ENCODE measurements around the gene CEP170. TPM values are rescaled to one million over a fixed set of nuclear protein-coding genes. Genes with fewer than 3 reads are reported as not detected.
A peak's percentile ranks its signal among the peaks of the same experiment; 100 is the strongest.
"Not testable (repeated sequence)": the region's sequence is repeated elsewhere in the genome, so short reads cannot be mapped to it uniquely, and the experiment has no call there.

The CEP170 gene
- total RNA-seq, 4 donors from 2014 or later: 10.6 to 37.5 (median 16.6) TPM

GRCh38 chr1:243114059-243114713 is 140.9 kb downstream of the CEP170 start:
- not testable (repeated sequence) for H3K4me1 ChIP-seq; H3K27ac ChIP-seq; DNase-seq (ENCODE audit: low spot score in 2 of 2); H3K9me3 ChIP-seq; H3K4me3 ChIP-seq; H3K36me3 ChIP-seq; H3K27me3 ChIP-seq
- 12% methylated on average over 8 of the region's 8 CpGs for WGBS

- not testable (repeated sequence) for H3K4me1 ChIP-seq; H3K9me3 ChIP-seq; H3K36me3 ChIP-seq; H3K27ac ChIP-seq; H3K4me3 ChIP-seq; H3K27me3 ChIP-seq; DNase-seq (ENCODE audit: low spot score in 2 of 2)
- 94% methylated on average over 12 of the region's 12 CpGs for WGBS
These were observed 147.9 kb downstream of the CEP170 start for GRCh38 chr1:243107171-243107570.

DNA sequence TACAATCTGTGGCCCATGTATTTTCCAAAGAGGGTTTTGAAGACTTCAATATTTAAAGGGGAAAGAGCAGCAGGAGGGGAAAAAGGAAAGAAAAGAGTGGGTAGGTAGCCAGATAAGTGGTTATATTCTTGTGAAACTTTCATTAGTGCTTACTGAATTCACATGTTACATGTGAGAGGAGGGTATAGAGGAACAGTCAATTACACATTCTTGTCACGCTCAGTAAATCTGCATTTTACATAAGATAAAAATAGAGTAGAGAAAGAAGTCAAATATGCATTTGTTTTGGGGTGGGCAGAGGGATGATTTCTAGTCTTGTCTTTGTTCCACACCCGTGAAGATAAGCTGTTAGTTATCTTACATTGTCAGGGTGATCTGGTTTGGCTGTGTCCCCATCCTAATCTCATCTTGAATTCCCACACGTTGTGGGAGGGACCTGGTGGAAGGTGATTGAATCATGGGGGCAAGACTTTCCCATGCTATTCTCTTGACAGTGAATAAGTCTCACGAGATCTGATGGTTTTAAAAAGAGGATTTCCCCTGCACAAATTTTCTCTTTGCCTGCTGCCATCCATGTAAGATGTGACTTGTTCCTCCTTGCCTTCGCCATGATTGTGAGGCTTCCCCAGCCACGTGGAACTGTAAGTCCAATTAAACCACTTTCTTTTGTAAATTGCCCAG is 149.3 kb downstream of the CEP170 start:
- not testable (repeated sequence) for H3K4me3 ChIP-seq; H3K27ac ChIP-seq; DNase-seq (ENCODE audit: low spot score in 2 of 2); H3K9me3 ChIP-seq; H3K27me3 ChIP-seq; H3K4me1 ChIP-seq; H3K36me3 ChIP-seq
- WGBS: 62% methylated on average over 6 of the region's 6 CpGs

GRCh38 chr1:243105104-243105503 is 150.0 kb downstream of the CEP170 start:
- not testable (repeated sequence) for DNase-seq (ENCODE audit: low spot score in 2 of 2); H3K27me3 ChIP-seq; H3K4me1 ChIP-seq; H3K4me3 ChIP-seq; H3K9me3 ChIP-seq; H3K36me3 ChIP-seq; H3K27ac ChIP-seq

- H3K27ac ChIP-seq; H3K4me3 ChIP-seq; H3K27me3 ChIP-seq; H3K4me1 ChIP-seq; DNase-seq (ENCODE audit: low spot score in 2 of 2); H3K9me3 ChIP-seq; H3K36me3 ChIP-seq: not testable (repeated sequence)
- WGBS: 76% methylated on average over 5 of the region's 5 CpGs
These were observed 150.6 kb downstream of the CEP170 start for GRCh38 chr1:243104452-243104851.

DNA sequence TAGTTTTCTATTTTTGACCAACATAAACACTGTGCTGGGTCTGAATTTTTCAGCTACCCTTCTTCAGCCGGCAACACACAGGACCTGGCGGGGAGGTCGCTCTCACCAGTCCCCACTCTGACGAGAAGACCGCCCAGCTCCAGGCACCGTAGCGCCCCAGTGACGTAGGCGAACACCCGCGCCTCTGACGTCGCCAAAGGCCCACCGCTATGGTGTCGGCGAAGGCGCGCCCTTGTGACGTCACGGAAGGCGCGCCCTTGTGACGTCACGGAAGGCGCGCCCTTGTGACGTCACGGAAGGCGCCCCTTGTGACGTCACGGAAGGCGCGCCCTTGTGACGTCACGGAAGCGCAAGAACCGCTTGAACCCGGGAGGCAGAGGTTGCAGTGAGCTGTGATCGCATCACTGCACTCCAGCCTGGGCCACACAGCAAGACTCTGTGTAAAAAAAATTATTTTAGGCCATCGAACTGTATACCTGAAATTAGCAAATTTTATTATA is 153.5 kb downstream of the CEP170 start:
- not testable (repeated sequence) for H3K4me1 ChIP-seq; H3K27me3 ChIP-seq; DNase-seq (ENCODE audit: low spot score in 2 of 2); H3K9me3 ChIP-seq; H3K27ac ChIP-seq; H3K36me3 ChIP-seq
- H3K4me3 ChIP-seq: peak overlapping the region; percentile 38
- WGBS: 17% methylated on average over 12 of the region's 40 CpGs
- TF ChIP-seq POLR2A (IDR thresholded peaks at IDR 0.05): peak in 1 of 2 donors; percentile 21

GRCh38 chr1:243087368-243087767 is 167.7 kb downstream of the CEP170 start:
- H3K4me1 ChIP-seq; H3K9me3 ChIP-seq; H3K27ac ChIP-seq; DNase-seq (ENCODE audit: low spot score in 2 of 2); H3K27me3 ChIP-seq; H3K4me3 ChIP-seq; H3K36me3 ChIP-seq: not testable (repeated sequence)
- 85% methylated on average over 3 of the region's 3 CpGs for WGBS

Other genes starting within 250 kb of the CEP170 start
- 10 to 100 TPM; 21.6 to 62.7 (median 39.8) TPM for gene SDCCAG8, start 760 bp upstream of the CEP170 start, total RNA-seq